ENCODE measurements around the gene RNF111.

DNA sequence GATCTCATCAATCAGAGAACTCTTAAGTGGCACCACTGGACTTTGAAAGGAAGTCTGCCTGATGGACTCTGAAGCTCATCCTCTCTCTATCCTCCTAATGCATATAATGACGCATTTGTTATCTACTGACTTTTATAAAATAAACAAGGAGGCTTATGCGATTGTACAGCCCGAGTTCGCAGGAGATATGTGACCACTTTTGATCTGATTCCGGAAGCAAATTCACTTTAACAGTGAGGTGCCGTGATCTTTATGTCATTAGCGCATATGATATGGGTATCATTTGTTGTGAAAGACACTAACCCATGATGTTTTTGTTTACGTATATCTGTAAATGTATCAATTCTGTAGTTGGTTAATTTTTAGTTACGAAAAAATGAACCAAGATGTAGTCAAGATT is 427 bp upstream of the RNF111 start:
- TF ChIP-seq EZH2 (IDR thresholded peaks at IDR 0.05; ENCODE audit: low read length, unreplicated experiment), result no peak
- TF ChIP-seq, protein P1, sequence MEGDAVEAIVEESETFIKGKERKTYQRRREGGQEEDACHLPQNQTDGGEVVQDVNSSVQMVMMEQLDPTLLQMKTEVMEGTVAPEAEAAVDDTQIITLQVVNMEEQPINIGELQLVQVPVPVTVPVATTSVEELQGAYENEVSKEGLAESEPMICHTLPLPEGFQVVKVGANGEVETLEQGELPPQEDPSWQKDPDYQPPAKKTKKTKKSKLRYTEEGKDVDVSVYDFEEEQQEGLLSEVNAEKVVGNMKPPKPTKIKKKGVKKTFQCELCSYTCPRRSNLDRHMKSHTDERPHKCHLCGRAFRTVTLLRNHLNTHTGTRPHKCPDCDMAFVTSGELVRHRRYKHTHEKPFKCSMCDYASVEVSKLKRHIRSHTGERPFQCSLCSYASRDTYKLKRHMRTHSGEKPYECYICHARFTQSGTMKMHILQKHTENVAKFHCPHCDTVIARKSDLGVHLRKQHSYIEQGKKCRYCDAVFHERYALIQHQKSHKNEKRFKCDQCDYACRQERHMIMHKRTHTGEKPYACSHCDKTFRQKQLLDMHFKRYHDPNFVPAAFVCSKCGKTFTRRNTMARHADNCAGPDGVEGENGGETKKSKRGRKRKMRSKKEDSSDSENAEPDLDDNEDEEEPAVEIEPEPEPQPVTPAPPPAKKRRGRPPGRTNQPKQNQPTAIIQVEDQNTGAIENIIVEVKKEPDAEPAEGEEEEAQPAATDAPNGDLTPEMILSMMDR (conservative IDR thresholded peaks at IDR 0.05; ENCODE audit: low read depth, low read length), result no peak
